Measurements from ENCODE around the gene UNC5C. TPM values are rescaled to one million over a fixed set of nuclear protein-coding genes. Genes with fewer than 3 reads are reported as not detected.

UNC5C gene
- total and polyA plus RNA-seq, 2 of the 4 experiments (the other 2 are of a cell fraction): under 0.01 TPM

DNA sequence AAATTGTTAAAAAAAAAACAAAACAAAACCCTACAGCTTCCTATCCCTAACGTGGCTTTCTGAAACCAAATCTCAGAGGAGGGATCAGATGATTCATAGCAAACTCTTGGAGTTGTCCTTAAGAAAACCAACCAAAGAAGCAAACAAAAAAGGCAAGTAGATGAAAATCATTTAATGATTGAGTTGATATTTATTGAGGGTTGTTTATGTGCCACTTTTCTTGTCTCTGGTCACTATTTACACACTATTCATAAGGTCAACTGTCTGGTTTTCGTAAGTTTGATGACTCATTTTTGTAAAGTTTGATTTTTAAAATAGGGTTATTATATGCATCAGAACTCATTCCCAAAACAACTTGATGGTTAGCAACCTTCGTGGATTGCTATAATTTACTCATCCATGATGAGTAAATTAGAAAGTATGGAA lies 133.4 kb downstream of the UNC5C start:
- Histone ChIP-seq H2BK20ac (ENCODE audit: low read depth, low read length) (no peak overlapping the region), H3K14ac (replicated peaks; ENCODE audit: low read depth, low read length) (no peak overlapping the region), H3K9ac (ENCODE audit: low read depth, low read length) (no peak overlapping the region), H2BK120ac (ENCODE audit: low read depth, low read length) (no peak overlapping the region), H2BK15ac (ENCODE audit: low read depth, low read length) (no peak overlapping the region), H4K8ac (ENCODE audit: low read depth in 2 of 2, low read length in 2 of 2) (no peak overlapping the region), H2BK5ac (ENCODE audit: low read depth, low read length, poor library complexity, severe bottlenecking) (peak overlapping the region; percentile 71), H3K56ac (ENCODE audit: extremely low read depth, insufficient read depth, low read length) (no peak overlapping the region), H3K18ac (ENCODE audit: low read depth, low read length) (no peak overlapping the region), H3K4me2 (ENCODE audit: low read depth, low read length) (peak overlapping the region; percentile 59), H3K9me1 (ENCODE audit: insufficient read depth, low read length) (no peaks in the 10 kb centered on the region), H2AK5ac (ENCODE audit: low read depth, low read length) (no peak overlapping the region), H2AK9ac (replicated peaks; ENCODE audit: low read depth, low read length, poor library complexity) (no peak overlapping the region), H4K5ac (ENCODE audit: low read depth, low read length) (no peak overlapping the region), H3K4ac (ENCODE audit: low read depth, low read length) (no peak overlapping the region), H3K27me3 (ENCODE audit: control insufficient read depth, insufficient read depth, low read length) (no peaks in the 10 kb centered on the region), H3K79me1 (ENCODE audit: low read depth in 1 of 2, low read length in 2 of 2) (no peaks in the 10 kb centered on the region), H3K23ac (ENCODE audit: low read depth, low read length) (no peak overlapping the region), H3K27ac (ENCODE audit: insufficient read depth, low read length) (no peak overlapping the region), H3K4me3 (ENCODE audit: insufficient read depth, low read depth, low read length) (no peak overlapping the region), H2AFZ (replicated peaks; ENCODE audit: low read length, poor library complexity) (no peak overlapping the region), H3K9me3 (ENCODE audit: control insufficient read depth, insufficient read depth, low read length) (no peaks in the 10 kb centered on the region), H3K36me3 (ENCODE audit: control insufficient read depth, insufficient read depth, low read length) (no peaks in the 10 kb centered on the region), H4K20me1 (ENCODE audit: insufficient read depth, low read length) (no peaks in the 10 kb centered on the region), H3K4me1 (ENCODE audit: control insufficient read depth, insufficient read depth, low read length) (no peaks in the 10 kb centered on the region), H4K91ac (ENCODE audit: insufficient read depth, low read depth, low read length) (no peak overlapping the region)
- peak; percentile 69 for ATAC-seq (ENCODE audit: low read depth)
- no TSS peak for BruUV-seq (replicated peaks)
- in situ Hi-C loops (cut with MboI; ENCODE audit: low sequenced_read_pairs): no loop called here
- 0 out of 2 replicates have a peak, but pooled peaks have one; percentile 39 for TF ChIP-seq FOS (IDR thresholded peaks at IDR 0.05; ENCODE audit: low read depth, low read length)
- TF ChIP-seq RAD21 (IDR thresholded peaks at IDR 0.05; ENCODE audit: low read length): no peak
- TF ChIP-seq, protein P1, sequence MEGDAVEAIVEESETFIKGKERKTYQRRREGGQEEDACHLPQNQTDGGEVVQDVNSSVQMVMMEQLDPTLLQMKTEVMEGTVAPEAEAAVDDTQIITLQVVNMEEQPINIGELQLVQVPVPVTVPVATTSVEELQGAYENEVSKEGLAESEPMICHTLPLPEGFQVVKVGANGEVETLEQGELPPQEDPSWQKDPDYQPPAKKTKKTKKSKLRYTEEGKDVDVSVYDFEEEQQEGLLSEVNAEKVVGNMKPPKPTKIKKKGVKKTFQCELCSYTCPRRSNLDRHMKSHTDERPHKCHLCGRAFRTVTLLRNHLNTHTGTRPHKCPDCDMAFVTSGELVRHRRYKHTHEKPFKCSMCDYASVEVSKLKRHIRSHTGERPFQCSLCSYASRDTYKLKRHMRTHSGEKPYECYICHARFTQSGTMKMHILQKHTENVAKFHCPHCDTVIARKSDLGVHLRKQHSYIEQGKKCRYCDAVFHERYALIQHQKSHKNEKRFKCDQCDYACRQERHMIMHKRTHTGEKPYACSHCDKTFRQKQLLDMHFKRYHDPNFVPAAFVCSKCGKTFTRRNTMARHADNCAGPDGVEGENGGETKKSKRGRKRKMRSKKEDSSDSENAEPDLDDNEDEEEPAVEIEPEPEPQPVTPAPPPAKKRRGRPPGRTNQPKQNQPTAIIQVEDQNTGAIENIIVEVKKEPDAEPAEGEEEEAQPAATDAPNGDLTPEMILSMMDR (conservative IDR thresholded peaks at IDR 0.05; ENCODE audit: low read depth, low read length): no peak
- TF ChIP-seq, protein P2, sequence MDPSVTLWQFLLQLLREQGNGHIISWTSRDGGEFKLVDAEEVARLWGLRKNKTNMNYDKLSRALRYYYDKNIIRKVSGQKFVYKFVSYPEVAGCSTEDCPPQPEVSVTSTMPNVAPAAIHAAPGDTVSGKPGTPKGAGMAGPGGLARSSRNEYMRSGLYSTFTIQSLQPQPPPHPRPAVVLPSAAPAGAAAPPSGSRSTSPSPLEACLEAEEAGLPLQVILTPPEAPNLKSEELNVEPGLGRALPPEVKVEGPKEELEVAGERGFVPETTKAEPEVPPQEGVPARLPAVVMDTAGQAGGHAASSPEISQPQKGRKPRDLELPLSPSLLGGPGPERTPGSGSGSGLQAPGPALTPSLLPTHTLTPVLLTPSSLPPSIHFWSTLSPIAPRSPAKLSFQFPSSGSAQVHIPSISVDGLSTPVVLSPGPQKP (IDR thresholded peaks at IDR 0.05; ENCODE audit: borderline replicate concordance, low read depth, low read length): no peak
- no peak for TF ChIP-seq SMC3 (IDR thresholded peaks at IDR 0.05; ENCODE audit: low read depth, low read length)
- no CpG with 5 or more reads among the region's 3 CpGs for WGBS, 2 experiments (ENCODE audit: extremely low coverage in 2 of 2, insufficient read length in 1 of 2)
- dilution Hi-C loops (cut with HindIII; ENCODE audit: low sequenced_read_pairs, unreplicated experiment): no loop called here
- POLR2A ChIA-PET (ENCODE audit: unreplicated experiment): no interaction called here
- peak; percentile 38 for DNase-seq
- intact Hi-C loops (cut with micrococcal nuclease): no loop called here
- CTCF ChIA-PET: no interaction called here
